ENCODE results near the gene AIDA. TPM values are rescaled to one million over a fixed set of nuclear protein-coding genes. Genes with fewer than 3 reads are reported as not detected.

Gene AIDA
- total and polyA plus RNA-seq, 2 experiments from 2014 or later = 51.1 to 103 TPM

- no peak overlapping the region for H3K4me2 ChIP-seq
- Mint-ChIP-seq H3K4me1 (no peaks in the 10 kb centered on the region), H3K27ac (no peak overlapping the region), H3K27me3 (ENCODE audit: insufficient read depth, low read depth, poor library complexity) (no peaks in the 10 kb centered on the region), H3K4me3 (no peak overlapping the region), H3K9me3 (no peaks in the 10 kb centered on the region; the same call in 2 of the 3 replicates), H3K36me3 (ENCODE audit: low read depth) (peaks cover 58% of the 10 kb centered on the region)
- peaks cover 9% of the 10 kb centered on the region for H4K20me1 ChIP-seq (replicated peaks; ENCODE audit: insufficient read depth)
- H3K36me3 ChIP-seq (ENCODE audit: insufficient read depth) = peaks cover 43% of the 10 kb centered on the region
- no peak overlapping the region for H2AFZ ChIP-seq
- no peak for TF ChIP-seq POLR2AphosphoS5 (IDR thresholded peaks at IDR 0.05; ENCODE audit: low read depth)
- TF ChIP-seq NANOG (IDR thresholded peaks at IDR 0.05; ENCODE audit: borderline replicate concordance) = no peak
- no peak for TF ChIP-seq ZNF114 (CRISPR knock-in tag; IDR thresholded peaks at IDR 0.05)
- TF ChIP-seq REST (IDR thresholded peaks at IDR 0.05; ENCODE audit: unreplicated experiment) = no peak
- TF ChIP-seq ZNF331 (CRISPR knock-in tag; IDR thresholded peaks at IDR 0.05; ENCODE audit: low read depth) = no peak
- no peak for TF ChIP-seq EZH2 (IDR thresholded peaks at IDR 0.05; ENCODE audit: low read depth, unreplicated experiment)
- TF ChIP-seq STAT1 (IDR thresholded peaks at IDR 0.05; ENCODE audit: unreplicated experiment) = no peak
- TF ChIP-seq EZH2phosphoT487 (IDR thresholded peaks at IDR 0.05; ENCODE audit: unreplicated experiment) = no peak
- TF ChIP-seq CTCF (conservative IDR thresholded peaks at IDR 0.05; ENCODE audit: low read depth in 2 of 2) = no peak
- TF ChIP-seq CREB1 (CRISPR knock-in tag; IDR thresholded peaks at IDR 0.05; ENCODE audit: low read depth) = no peak
- no peak for TF ChIP-seq ETS1 (IDR thresholded peaks at IDR 0.05)
- TF ChIP-seq ZNF462 (CRISPR knock-in tag; IDR thresholded peaks at IDR 0.05) = no peak
- no peak for TF ChIP-seq JUNB (IDR thresholded peaks at IDR 0.05; ENCODE audit: unreplicated experiment)
- H3K9me2 ChIP-seq (ENCODE audit: insufficient read depth) = no peaks in the 10 kb centered on the region
- no peak overlapping the region for H3K4me3 ChIP-seq
- H3K27ac ChIP-seq (ENCODE audit: low read depth) = no peak overlapping the region
- ATAC-seq (no peak), DNase-seq (ENCODE audit: low spot score) (no peak)
- no peaks in the 10 kb centered on the region for H3K79me2 ChIP-seq (replicated peaks; ENCODE audit: insufficient read depth)
- no peaks in the 10 kb centered on the region for H3K4me1 ChIP-seq (ENCODE audit: insufficient read depth)
- H3F3A ChIP-seq (replicated peaks; ENCODE audit: low read depth) = no peaks in the 10 kb centered on the region
- H3K27me3 ChIP-seq (ENCODE audit: insufficient read depth) = no peaks in the 10 kb centered on the region
These were observed 79.5 kb downstream of the AIDA start for GRCh38 chr1:222632749-222633148.

Measured in GM23338 (cell line).